ENCODE measurements around the gene LRP3. TPM values are rescaled to one million over a fixed set of nuclear protein-coding genes. Genes with fewer than 3 reads are reported as not detected.

The LRP3 gene
- total RNA-seq, 1 experiment from 2014 or later: 39.4 TPM

- Histone ChIP-seq H3K27ac (ENCODE audit: low read depth, low read length, poor library complexity, severe bottlenecking) (no peak overlapping the region), H3K4me3 (ENCODE audit: low read depth, low read length, poor library complexity, severe bottlenecking) (no peak overlapping the region), H3K9me3 (ENCODE audit: low read depth, low read length, poor library complexity, severe bottlenecking) (peaks cover 6% of the 10 kb centered on the region), H3K4me1 (ENCODE audit: insufficient read depth, low read length, poor library complexity, severe bottlenecking) (no peaks in the 10 kb centered on the region), H3K27me3 (replicated peaks; ENCODE audit: insufficient read depth, low read depth, low read length, poor library complexity) (peaks cover 7% of the 10 kb centered on the region), H3K36me3 (ENCODE audit: insufficient read depth, low read length, poor library complexity, severe bottlenecking) (no peaks in the 10 kb centered on the region)
- BruUV-seq (replicated peaks): no TSS peak
- DNase-seq (ENCODE audit: low spot score): no peak
- ChIA-PET POLR2A (ENCODE audit: low non-redundant PET) (no interaction called here), CTCF (no interaction called here)
- intact Hi-C loops (cut with micrococcal nuclease; ENCODE audit: unreplicated experiment): no loop called here
- TF ChIP-seq, protein P1, sequence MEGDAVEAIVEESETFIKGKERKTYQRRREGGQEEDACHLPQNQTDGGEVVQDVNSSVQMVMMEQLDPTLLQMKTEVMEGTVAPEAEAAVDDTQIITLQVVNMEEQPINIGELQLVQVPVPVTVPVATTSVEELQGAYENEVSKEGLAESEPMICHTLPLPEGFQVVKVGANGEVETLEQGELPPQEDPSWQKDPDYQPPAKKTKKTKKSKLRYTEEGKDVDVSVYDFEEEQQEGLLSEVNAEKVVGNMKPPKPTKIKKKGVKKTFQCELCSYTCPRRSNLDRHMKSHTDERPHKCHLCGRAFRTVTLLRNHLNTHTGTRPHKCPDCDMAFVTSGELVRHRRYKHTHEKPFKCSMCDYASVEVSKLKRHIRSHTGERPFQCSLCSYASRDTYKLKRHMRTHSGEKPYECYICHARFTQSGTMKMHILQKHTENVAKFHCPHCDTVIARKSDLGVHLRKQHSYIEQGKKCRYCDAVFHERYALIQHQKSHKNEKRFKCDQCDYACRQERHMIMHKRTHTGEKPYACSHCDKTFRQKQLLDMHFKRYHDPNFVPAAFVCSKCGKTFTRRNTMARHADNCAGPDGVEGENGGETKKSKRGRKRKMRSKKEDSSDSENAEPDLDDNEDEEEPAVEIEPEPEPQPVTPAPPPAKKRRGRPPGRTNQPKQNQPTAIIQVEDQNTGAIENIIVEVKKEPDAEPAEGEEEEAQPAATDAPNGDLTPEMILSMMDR (conservative IDR thresholded peaks at IDR 0.05; ENCODE audit: low read depth, low read length): no peak
- no peak for TF ChIP-seq EZH2 (IDR thresholded peaks at IDR 0.05; ENCODE audit: borderline replicate concordance, low read depth, low read length, poor library complexity, severe bottlenecking)
Observed at GRCh38 chr19:33233056-33233873, 39.1 kb downstream of the LRP3 start.

- no peak for DNase-seq (ENCODE audit: low spot score)
- no peaks in the 10 kb centered on the region for H3K4me1 ChIP-seq (ENCODE audit: insufficient read depth, low read length, poor library complexity, severe bottlenecking)
- intact Hi-C loops (cut with micrococcal nuclease; ENCODE audit: unreplicated experiment): loop anchor here (2.0 kb wide), 1 partner anchor 173 kb away; no protein-coding TSS in a partner anchor
- no peaks in the 10 kb centered on the region for H3K36me3 ChIP-seq (ENCODE audit: insufficient read depth, low read length, poor library complexity, severe bottlenecking)
- H3K27ac ChIP-seq (ENCODE audit: low read depth, low read length, poor library complexity, severe bottlenecking): no peak overlapping the region
- TF ChIP-seq, protein P1 (conservative IDR thresholded peaks at IDR 0.05; ENCODE audit: low read depth, low read length): no peak
- no peak for TF ChIP-seq EZH2 (IDR thresholded peaks at IDR 0.05; ENCODE audit: borderline replicate concordance, low read depth, low read length, poor library complexity, severe bottlenecking)
- H3K27me3 ChIP-seq (replicated peaks; ENCODE audit: insufficient read depth, low read depth, low read length, poor library complexity): no peaks in the 10 kb centered on the region
- CTCF ChIA-PET: no interaction called here
- POLR2A ChIA-PET (ENCODE audit: low non-redundant PET): no interaction called here
- no peaks in the 10 kb centered on the region for H3K9me3 ChIP-seq (ENCODE audit: low read depth, low read length, poor library complexity, severe bottlenecking)
- H3K4me3 ChIP-seq (ENCODE audit: low read depth, low read length, poor library complexity, severe bottlenecking): no peak overlapping the region
- no TSS peak for BruUV-seq (replicated peaks)
Observed at GRCh38 chr19:33234092-33234491, 40.0 kb downstream of the LRP3 start.

GRCh38 chr19:33234736-33235135 lies 40.6 kb downstream of the LRP3 start:
- CTCF ChIA-PET: interaction anchor here (1.0 kb wide), 2 partner anchors 9 to 172 kb away, joined by 4 to 6 read pairs; partner anchors contain the start of gene SLC7A10
- no peak for TF ChIP-seq EZH2 (IDR thresholded peaks at IDR 0.05; ENCODE audit: borderline replicate concordance, low read depth, low read length, poor library complexity, severe bottlenecking)
- TF ChIP-seq, protein P1 (conservative IDR thresholded peaks at IDR 0.05; ENCODE audit: low read depth, low read length): no peak
- Histone ChIP-seq H3K4me1 (ENCODE audit: insufficient read depth, low read length, poor library complexity, severe bottlenecking) (no peaks in the 10 kb centered on the region), H3K27me3 (replicated peaks; ENCODE audit: insufficient read depth, low read depth, low read length, poor library complexity) (no peaks in the 10 kb centered on the region), H3K36me3 (ENCODE audit: insufficient read depth, low read length, poor library complexity, severe bottlenecking) (no peaks in the 10 kb centered on the region), H3K4me3 (ENCODE audit: low read depth, low read length, poor library complexity, severe bottlenecking) (no peak overlapping the region), H3K27ac (ENCODE audit: low read depth, low read length, poor library complexity, severe bottlenecking) (no peak overlapping the region), H3K9me3 (ENCODE audit: low read depth, low read length, poor library complexity, severe bottlenecking) (no peaks in the 10 kb centered on the region)
- intact Hi-C loops (cut with micrococcal nuclease; ENCODE audit: unreplicated experiment): loop anchor here (2.0 kb wide), 1 partner anchor 172 kb away; no protein-coding TSS in a partner anchor
- no peak for DNase-seq (ENCODE audit: low spot score)
- no TSS peak for BruUV-seq (replicated peaks)
- POLR2A ChIA-PET (ENCODE audit: low non-redundant PET): no interaction called here

All from A673 (cell line).